IPS-NIHi7 (cell line): ENCODE data around the gene METTL24.
"Not testable (repeated sequence)": the region's sequence is repeated elsewhere in the genome, so short reads cannot be mapped to it uniquely, and the experiment has no call there.

Source experiments
- DNase-seq: peaks from one replicate; pipeline ENCODE4 v3.0.0; 2012; ENCODE audit warnings: mixed read lengths; ENCODE audit errors: extremely low spot score

METTL24 gene

DNA sequence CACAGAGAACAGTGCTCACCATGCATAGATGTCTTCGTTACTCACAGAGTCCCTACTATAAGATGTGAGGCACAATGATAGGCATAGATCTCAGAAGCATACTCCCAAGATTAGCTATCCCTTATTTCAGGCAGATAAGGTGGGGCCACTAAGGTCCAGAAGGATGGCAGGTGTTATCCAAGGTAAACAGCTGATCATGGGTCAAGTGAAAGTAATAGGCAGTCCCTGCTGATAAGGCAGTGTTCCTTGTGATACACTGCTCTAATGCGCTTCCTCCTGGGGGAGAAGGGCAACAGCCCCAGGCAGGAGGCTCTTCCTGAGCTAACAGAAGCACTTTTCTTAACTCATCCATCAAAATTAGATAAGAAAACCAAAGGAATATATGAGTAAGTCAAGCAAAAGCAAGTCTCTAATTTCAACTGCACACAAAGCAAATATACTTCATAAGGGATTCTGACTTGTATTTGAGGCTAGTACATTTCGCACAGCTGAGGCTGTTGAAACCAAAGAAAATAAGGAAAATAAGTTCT lies 42.2 kb downstream of the METTL24 start:
- no peak for DNase-seq

DNA sequence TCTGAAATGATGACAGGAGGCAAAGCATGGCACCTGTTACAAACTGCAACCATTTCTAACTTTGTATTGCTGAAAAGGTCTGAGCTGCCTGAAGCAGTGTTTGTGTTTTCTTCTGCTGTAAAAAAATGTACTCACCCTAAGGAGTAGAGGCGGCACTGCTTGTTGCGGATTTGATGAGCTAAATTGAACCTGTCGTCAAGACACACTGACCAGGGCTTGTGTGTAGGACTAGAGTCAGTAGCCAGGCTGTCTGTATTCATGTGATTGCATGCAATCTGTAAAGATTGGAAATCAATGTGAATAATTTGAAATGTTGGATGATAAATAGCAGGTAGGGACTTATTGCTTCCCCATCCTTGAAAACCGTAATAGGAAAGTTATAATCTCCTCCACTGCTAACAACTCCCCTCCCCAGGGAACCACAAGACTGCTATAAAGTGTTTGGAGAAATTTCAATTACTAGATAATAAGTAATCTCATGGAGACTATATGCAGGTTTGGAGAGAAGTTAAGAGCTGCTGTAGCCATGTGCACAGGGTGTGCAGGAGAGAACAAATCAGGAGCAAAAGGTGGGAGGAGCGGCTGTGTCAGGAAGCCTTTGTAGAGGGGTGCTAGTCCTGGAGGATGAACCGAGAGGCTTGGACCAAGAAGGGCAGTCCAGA lies 42.8 kb downstream of the METTL24 start:
- no peak for DNase-seq

DNA sequence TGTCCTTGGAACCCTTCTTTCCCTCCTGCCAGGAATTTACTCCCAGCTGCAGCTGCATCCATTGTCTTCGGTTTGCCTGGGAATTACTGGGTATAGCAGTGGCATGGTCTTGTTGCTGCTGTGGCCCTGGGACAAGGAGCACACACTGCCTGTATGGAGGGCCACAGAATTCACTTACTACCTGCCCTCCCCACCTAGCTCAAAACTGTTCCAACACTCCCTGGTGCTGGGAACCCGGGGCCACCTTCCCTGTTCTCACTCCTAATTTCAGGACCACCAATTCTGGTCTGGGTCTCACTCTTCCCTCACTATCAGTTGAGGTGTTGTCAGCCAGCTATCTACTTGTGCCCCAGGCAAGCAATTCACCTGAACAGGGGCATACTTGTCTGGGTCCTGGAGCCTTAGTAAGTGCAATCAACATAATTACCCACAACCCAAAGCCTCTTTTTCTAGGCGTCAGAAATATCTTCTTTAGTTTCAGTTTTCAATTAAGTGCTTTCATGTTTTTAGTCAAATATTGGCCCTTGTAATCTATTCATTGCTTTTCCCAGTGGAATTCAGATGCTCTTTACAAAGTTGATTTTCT lies 47.2 kb downstream of the METTL24 start:
- DNase-seq = no peak

DNA sequence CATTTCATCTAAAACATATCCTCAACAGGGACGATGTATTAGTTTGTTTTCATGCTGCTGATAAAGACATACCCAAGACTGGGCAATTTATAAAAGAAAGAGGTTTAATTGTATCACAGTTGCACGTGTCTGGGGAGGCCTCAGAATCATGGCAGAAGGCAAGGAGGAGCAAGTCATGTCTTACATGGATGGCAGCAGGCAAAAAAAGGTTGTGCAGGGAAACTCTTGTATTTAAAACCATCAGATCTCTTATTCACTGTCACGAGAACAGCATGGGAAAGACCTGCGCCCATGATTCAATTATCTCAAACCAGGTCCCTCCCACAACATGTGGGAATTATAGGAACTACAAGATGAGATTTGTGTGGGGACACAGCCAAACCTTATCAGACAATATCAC lies 48.7 kb downstream of the METTL24 start:
- not testable (repeated sequence) for DNase-seq

DNA sequence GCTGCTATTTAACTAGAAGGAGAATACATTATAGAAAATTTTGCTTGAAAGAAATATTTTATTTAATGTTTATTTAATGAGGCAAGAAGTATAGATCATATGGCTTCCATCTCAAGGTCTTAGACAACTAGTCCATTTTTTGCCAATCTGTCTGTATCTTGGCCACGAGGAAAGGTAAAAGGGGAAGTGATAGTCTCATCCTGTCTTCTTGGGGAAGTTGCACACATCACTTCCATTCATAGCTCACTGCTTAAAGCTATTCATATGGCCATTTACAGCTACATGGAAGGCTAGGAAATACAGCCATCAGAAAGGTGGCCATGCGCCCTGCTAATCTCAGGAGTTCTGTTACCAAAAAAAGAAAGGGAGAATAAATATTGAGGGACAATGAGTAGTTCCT lies 50.8 kb downstream of the METTL24 start:
- no peak for DNase-seq

DNA sequence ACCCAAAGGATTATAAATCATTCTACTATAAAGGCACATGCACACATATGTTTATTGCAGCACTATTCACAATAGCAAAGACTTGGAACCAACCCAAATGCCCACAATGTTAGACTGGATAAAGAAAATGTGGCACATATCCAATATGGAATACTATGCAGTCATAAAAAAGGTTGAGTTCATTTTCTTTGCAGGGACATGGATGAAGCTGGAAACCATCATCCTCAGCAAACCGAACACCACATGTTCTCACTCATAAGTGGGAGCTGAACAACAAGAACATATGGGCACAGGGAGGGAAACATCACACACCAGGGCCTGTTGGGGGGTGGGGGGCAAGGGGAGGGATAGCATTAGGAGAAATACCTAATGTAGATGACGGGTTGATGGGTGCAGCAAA lies 52.3 kb downstream of the METTL24 start:
- DNase-seq = not testable (repeated sequence)

DNA sequence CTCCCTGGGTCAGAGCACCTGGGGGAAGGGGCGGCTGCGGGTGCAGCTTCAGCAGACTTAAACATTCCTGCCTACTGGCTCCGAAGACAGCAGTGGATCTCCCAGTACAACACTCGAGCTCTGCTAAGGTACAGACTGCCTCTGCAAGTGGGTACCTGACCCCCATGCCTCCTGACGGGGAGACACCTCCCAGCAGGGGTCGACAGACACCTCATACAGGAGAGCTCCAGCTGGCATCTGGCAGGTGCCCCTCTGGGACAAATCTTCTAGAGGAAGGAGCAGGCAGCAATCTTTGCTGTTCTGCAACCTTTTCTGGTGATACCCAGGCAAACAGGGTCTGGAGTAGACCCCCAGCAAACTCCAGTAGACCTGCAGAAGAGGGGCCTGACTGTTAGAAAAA lies 54.5 kb downstream of the METTL24 start:
- DNase-seq = not testable (repeated sequence)

DNA sequence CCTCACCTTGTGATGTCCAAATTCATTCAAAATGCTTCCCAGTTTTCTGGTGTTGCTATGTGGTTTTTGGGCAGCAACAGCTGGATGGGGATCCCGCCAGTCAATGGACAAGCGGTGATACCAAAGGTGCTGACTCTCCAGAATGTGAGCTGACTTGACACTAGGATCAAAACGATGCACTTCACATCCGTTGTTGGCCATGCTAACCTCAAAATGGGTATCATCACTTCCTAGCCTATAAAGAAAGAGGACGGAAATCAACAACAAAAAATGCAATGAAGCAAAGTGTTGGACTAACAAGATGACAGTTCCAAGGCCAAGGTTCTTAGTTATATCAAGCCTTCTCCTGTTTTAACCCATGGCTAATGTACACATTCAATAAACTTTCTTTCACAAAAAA lies 59.2 kb downstream of the METTL24 start:
- DNase-seq = no peak

DNA sequence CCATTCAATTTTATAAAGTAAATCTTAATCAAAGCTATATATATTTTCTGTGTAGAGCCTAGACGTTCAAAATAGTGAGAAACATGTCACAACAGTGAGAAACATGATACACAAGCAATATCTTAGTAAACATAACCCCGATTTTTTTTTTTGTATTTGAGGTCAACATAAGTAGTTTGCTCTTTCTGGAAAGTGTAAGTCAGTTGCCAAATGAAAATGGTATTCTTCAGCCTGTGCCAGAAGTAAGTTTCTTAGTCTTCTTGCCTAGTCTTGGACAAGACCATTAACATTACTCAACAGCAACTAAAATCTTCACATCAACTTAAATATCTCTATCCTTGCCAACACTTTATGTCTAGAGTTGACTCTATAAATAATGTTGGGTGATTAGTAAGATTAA lies 59.7 kb downstream of the METTL24 start:
- no peak for DNase-seq

DNA sequence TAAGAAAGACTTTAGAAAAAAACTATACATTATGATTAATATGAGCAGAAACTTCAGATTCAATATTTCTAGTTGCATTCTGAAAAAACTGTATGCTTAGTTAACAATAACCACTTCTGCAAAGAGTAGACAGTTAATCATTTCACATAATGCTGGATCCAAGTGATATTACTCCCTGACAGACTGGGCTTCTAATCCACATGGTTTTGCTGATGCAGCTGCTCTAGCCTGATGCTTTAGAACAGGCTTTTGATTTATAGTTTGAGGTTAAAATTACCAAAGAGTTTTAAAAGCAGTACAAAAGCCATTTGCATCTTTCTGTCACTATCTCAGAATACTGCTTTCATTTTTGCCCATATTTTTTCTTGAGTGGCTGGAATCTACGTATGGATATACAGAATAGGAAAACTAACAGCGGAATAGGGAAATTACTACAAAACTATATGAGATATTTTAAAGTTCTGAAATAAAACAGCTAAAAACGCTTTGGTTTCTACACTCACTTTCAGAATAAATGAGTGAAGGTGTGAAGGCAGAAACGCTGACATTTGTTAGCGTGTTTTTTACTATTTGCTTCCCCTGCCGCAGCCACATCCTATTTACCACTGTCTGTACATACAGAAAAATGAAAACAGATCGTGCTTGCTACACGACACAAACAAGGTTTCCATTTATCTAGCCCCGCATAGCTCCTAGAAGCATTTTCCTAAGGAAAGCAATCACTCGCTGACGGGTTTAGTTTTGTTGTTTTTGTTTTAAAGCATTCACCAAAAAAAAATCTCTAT lies 61.7 kb downstream of the METTL24 start:
- no peak for DNase-seq

DNA sequence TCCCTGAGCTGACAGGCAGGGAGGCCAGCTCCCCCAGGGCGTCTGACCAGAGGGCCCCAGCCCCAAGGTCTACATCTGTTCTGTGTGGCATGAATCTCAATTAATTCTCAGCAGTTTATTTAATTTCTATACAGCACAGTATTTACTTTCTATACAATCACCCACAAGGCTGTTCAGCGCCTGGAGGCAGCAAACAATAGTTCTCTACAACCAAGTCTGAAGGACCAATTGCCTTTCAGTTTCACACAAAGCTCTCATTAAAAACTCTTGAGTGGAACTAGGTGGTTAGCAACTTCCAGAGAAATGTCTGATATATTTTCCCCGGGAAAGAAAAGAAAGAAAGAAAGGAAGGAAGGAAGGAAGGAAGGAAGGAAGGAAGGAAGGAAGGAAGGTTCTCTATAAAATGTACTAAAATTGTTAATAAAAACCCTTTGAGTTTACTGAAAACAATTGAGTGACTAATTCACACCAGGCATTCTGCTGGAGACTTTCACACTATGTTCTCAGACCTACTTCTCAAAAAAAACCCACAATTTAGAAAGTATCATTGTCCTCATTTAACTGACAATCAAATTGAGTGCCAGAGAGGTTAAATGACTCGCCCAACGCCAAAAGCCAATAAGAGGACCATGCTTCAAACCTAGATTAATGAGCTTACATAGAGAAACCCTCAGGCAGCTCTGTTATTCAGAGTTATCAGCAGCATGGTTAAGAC lies 62.5 kb downstream of the METTL24 start:
- DNase-seq = no peak

DNA sequence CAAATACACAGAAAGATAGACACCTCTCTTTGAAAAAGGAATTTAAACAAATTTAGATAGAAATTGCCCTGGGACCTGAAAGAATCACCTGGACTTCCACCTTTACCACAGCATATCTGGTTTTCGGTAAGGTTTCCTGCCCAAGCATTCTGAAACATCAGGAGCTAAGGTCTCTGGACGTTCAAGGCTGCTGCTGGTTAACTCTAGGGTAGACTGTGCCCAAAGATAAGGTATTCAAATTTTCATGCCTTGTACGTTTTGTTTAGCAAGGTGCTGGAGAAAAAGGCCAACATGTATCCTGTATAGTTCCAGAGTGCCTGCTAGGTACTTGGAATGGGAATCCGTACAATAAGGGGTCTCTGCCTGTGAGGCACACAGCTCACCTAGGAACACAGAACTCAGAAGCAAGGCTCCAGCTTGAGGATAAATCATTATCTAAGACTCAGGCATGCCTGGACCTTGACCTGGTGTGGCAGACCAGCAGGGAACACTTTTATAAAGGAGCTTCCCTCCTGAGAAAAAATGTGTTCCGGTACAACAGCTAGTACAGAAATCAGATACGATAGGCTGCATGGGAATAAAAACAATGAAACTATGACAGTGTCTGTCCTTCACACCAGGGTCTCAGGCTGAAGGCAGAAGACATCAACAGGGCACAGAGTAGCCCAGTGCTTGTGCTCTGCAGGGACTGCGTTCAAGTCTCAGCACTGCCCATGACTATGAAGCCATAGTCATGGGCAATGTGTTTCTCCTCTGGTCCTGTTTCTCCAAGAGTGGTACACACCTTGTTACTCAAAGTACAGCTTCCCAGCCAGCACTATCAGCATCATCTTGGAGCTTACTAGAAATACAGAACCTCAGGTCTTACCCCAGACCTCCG lies 70.4 kb downstream of the METTL24 start:
- no peak for DNase-seq

DNA sequence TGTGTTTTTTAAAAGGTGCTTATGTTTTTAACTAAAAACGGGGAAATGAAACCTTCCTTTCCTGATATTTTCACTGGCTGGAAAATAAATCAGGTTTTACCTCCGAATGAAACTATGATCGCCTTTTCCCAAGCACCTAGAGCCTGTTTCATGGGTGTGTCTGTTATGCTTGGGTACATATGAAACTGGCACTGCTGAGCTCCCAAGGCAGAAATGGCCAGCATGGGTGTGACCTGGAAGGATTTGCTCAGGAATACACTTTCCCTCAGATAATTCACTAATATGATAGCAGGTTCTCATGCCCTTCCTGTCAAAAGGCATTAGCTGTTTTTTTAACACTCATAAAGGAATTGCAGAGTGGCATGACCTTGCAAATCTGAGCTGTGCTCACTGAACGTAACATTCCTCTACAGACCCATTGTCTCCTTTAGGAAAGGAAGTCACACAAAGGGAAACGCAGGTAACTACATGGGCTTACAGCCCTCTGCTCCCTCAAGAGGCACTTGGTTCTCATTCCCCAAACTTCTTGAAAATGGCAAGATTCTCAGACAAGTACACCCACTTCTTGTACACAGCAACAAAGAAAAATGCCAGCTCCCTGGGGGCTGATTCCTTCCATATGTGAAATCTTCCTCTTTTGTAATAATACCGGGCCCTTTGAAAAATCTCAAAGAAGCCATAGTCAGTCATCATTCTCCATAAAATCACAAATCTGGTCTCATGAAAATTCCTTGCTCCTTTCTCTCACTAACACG lies 72.7 kb downstream of the METTL24 start:
- no peak for DNase-seq

DNA sequence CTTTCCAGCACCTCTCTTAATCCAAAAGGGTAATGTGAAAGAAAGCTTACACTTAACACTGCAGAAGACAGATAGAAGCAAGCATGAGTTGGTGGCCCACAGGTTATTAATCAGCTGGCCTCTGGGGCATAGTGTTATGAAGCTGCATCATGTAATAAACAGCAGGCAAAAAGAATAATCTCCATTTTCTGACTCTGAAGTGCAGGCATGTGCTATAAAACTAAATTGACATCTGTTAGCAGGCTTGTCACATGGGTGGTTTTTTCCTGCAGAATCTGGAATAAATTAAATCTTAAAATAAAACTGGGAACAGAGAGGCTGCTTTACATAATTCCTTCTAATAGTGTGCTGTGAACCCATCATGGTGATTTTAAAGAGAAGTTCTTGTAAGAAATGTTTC lies 73.3 kb downstream of the METTL24 start:
- DNase-seq = no peak

DNA sequence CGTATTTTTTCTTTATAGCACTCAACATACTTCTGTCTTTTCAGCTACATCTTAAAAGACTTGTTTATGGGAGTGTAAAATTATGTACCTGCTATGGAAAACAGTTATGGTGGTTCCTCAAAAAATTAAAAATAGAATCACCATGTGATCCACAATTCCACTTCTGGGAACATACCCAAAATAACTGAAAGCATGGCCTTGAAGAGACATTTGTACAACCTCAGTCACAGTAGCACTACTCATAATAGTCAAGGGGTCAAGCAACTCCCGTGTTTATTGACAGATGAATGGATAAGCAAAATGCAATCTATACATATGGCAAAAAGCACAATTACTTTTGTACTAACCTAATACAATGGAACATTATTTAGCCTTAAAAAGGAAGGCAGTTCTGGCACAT lies 74.5 kb downstream of the METTL24 start:
- DNase-seq = no peak

DNA sequence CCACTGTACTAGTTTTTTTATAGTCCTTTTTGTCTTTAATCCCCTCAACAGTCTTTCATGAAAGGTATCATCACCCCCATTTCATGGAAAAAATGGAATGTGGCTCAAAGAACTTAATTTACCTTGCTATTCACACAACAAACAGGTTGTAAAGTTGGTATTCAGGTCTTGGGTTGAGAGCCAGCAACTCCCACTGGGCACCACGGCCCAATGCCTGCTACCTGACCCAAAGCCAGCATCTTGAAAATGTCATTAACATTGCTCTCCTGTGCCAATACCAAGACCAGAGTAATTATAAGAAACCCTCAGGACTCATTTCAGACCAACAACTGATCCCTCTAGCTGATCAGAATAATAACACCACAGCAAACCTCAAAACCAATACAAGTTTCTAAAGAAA lies 75.7 kb downstream of the METTL24 start:
- DNase-seq = no peak

DNA sequence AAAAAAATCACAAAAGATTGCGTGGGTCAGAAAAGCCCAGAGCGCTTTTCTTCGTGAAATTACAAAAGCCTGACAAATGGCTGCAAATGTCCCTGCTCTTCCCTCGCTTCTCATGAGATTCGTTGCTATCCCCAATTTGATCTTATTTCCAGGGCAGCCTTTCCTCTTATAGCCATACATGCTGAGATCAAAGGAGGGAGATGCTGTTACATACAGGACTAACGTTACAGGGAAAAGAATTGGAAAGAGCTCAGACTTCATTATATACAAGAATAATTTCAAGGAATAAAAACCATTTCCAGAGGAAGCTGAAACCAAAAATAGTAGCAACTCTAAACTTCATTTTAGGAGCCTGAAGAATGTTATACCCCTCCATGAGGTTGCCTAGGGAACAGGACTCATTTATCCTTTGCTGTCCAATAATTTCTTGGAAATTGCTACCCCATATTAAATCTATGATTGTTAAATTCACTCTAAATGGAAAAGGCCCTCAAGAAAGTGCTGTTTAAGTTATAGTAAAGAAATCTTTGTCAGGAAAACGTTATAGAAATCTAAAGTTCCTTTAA lies 81.0 kb downstream of the METTL24 start:
- DNase-seq = no peak

DNA sequence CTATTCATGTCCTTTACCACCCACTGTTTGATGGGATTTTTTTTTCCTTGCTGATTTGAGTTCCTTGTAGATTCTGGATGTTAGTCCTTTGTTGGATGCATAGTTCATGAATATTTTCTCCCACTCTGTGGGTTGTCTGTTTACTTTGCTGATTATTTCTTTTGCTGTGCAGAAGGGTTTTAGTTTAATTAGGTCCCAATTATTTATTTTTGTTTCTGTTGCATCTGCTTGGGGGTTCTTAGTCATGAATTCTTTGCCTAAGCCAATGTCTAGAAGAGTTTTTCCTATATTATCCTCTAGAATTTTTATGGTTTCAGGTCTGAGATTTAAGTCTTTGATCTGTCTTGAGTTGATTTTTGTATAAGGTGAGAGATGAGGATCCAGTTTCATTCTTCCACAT lies 85.4 kb downstream of the METTL24 start:
- DNase-seq = not testable (repeated sequence)

DNA sequence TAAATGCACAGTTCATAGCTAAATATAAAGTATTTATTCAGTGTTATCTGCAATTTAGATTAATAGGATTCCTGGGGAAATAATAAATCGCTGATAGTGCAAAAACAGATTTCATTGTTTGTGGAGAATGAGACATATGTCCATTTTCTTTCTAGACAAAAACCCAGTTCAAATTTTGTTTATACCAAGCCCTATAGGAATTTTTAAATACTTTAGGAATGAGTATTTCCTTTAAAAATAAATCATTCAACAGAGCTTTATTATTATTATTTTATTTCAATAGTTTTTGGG lies 86.5 kb downstream of the METTL24 start:
- DNase-seq = no peak

DNA sequence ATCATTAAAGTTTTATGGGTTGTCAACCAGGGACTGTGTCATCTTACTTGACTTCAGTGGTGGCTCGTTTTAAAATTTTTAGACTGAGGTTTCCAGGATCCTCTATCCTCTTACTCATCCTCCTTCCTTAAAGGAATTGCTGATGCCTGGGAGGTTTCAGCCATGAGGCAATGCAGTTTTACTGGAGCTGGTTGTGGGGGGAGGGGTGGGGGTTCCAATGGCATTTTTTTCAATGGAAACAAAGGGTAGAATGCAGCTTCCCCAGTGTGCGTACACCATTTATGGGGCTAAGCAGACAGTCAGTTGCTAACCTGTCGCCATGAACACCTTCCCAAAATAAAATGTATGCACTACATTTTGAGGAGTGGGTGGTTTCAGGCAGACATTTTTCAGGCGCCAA lies 88.0 kb downstream of the METTL24 start:
- peak; percentile 55 for DNase-seq
